ENCODE measurements around the gene ISLR2. TPM values are rescaled to one million over a fixed set of nuclear protein-coding genes. Genes with fewer than 3 reads are reported as not detected.
"Not testable (repeated sequence)": the region's sequence is repeated elsewhere in the genome, so short reads cannot be mapped to it uniquely, and the experiment has no call there.

Gene ISLR2, protein sequence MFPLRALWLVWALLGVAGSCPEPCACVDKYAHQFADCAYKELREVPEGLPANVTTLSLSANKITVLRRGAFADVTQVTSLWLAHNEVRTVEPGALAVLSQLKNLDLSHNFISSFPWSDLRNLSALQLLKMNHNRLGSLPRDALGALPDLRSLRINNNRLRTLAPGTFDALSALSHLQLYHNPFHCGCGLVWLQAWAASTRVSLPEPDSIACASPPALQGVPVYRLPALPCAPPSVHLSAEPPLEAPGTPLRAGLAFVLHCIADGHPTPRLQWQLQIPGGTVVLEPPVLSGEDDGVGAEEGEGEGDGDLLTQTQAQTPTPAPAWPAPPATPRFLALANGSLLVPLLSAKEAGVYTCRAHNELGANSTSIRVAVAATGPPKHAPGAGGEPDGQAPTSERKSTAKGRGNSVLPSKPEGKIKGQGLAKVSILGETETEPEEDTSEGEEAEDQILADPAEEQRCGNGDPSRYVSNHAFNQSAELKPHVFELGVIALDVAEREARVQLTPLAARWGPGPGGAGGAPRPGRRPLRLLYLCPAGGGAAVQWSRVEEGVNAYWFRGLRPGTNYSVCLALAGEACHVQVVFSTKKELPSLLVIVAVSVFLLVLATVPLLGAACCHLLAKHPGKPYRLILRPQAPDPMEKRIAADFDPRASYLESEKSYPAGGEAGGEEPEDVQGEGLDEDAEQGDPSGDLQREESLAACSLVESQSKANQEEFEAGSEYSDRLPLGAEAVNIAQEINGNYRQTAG
- total RNA-seq (2012; rRNA removed): under 0.01 and 0.25 TPM in 2 replicates

DNA sequence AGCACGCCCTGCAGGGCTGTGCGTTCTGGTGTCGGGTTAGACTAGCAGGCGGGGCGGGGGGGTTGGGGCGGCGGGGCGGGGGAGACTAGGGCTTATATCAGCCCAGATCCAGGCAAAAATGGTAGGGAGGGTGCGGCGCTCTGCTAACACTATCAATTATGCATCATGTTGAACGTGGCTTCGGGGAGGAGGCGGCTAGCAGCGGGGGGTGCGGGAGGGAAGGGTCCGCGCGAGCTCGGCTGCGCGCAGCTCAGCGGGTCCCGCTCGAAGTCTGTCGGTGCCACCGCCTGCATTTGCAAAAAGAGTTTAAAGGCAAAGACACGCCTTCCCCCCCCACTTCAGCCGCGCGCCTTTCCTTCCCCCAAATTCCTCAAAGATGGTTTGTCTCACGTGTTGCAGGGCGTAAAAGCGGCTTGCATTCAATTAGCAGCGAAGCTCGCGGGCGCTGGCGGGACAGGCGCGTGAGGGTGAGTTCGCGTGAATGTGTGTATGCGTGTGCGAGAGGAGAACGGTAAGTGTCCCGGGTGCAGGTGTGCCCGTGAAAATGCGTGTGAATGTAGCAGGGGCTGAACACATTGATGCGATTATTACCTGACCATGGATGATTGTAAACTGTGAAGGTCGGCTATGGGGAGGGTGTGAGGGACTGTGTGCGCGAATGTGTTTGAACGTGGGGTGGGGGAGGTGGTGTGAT lies at the start of gene ISLR2:
ISLR2 (plus strand) TSS at position 432 of the 694 bp plus-strand sequence. CDS start 2,169 bp downstream, outside the sequence.
- Histone ChIP-seq H3K9ac (ENCODE audit: low read depth, low read length) (no peak within 1 kb of the TSS), H3K36me3 (ENCODE audit: insufficient read depth, low read length) (no peaks in the 10 kb centered on the region), H3K4me1 (ENCODE audit: control insufficient read depth, insufficient read depth, low read length) (peaks cover 12% of the 10 kb centered on the region), H3K4me2 (ENCODE audit: low read length) (peak within 1 kb of the TSS; percentile 38), H3K27me3 (ENCODE audit: control insufficient read depth, insufficient read depth, low read length) (peaks cover 93% of the 10 kb centered on the region), H3K9me3 (replicated peaks; ENCODE audit: low read length) (peaks cover 3% of the 10 kb centered on the region), H3K4me3 (ENCODE audit: low read length) (no peak within 1 kb of the TSS)

DNA sequence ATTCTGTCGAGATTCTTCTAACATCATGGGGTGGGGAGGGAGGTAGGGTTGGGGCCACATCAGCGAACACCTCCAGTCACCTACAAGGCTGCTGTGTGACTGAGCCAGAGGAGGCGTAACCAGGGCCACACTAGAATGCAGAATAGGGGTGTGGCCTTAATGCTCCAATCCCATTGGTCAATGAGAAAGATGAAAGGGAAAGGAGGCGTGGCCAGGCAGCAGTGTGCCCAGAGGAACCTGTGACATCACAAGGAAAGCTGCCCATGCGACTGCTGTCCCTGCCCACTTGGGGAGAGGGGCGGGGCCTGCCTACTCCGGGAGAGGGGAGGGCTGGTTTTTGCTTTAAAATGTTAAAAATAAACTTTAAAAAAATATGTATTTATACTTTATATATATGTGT lies 47.9 kb upstream of the ISLR2 start, which contains the start of gene GOLGA6A:
GOLGA6A (minus strand) TSS at position 101 of the 400 bp plus-strand sequence; CDS start at position 60, 41 bp downstream.
- H3K36me3 ChIP-seq (ENCODE audit: insufficient read depth, low read length); H3K4me3 ChIP-seq (ENCODE audit: low read length); H3K4me1 ChIP-seq (ENCODE audit: control insufficient read depth, insufficient read depth, low read length); H3K9me3 ChIP-seq (replicated peaks; ENCODE audit: low read length); H3K9ac ChIP-seq (ENCODE audit: low read depth, low read length); H3K27me3 ChIP-seq (ENCODE audit: control insufficient read depth, insufficient read depth, low read length); H3K4me2 ChIP-seq (ENCODE audit: low read length): not testable (repeated sequence)

DNA sequence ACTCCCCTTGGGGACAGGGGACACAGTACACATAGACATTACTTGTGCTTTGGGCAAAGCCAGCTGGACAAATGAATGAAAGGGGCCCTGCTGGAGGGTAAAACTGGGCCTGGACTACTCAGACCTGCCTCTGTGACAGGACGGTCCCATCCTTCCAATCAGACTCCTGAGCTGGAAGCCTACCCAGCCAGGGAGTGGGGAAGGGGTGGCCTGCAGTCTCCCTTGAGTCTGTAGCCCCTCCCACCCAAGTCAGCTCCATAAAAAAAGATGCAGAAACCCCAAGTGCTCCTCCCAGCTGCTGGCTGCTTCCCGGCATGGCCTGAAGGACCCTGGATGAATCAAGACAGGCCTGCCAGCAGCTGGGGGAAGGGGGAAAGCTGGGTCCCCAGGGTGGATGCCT lies 35.8 kb upstream of the ISLR2 start:
- H3K4me3 ChIP-seq (ENCODE audit: low read length); H3K27me3 ChIP-seq (ENCODE audit: control insufficient read depth, insufficient read depth, low read length); H3K9me3 ChIP-seq (replicated peaks; ENCODE audit: low read length); H3K9ac ChIP-seq (ENCODE audit: low read depth, low read length); H3K4me1 ChIP-seq (ENCODE audit: control insufficient read depth, insufficient read depth, low read length); H3K36me3 ChIP-seq (ENCODE audit: insufficient read depth, low read length); H3K4me2 ChIP-seq (ENCODE audit: low read length): not testable (repeated sequence)

DNA sequence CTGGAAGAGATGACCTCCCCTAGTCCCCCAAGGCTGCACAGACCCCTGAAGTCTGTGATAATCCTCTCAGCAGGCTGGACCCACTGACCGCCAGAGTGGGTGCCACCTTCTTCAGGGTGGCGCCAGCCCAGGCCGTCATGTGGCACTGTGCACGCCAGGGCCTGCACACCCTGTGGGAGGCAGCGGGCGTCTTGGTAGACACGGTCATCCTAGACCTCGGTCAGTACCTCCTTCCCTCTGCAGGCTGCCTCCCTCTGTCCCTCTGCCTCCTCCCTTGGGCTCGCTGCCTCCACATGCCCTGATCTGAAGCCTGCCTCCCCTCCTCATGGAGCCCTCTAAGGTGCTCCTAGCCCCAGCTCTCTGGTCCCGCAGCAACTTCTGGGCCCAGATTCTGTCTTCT lies 34.8 kb upstream of the ISLR2 start:
- not testable (repeated sequence) for H3K27me3 ChIP-seq (ENCODE audit: control insufficient read depth, insufficient read depth, low read length); H3K36me3 ChIP-seq (ENCODE audit: insufficient read depth, low read length); H3K4me1 ChIP-seq (ENCODE audit: control insufficient read depth, insufficient read depth, low read length); H3K9ac ChIP-seq (ENCODE audit: low read depth, low read length); H3K4me3 ChIP-seq (ENCODE audit: low read length); H3K4me2 ChIP-seq (ENCODE audit: low read length); H3K9me3 ChIP-seq (replicated peaks; ENCODE audit: low read length)

DNA sequence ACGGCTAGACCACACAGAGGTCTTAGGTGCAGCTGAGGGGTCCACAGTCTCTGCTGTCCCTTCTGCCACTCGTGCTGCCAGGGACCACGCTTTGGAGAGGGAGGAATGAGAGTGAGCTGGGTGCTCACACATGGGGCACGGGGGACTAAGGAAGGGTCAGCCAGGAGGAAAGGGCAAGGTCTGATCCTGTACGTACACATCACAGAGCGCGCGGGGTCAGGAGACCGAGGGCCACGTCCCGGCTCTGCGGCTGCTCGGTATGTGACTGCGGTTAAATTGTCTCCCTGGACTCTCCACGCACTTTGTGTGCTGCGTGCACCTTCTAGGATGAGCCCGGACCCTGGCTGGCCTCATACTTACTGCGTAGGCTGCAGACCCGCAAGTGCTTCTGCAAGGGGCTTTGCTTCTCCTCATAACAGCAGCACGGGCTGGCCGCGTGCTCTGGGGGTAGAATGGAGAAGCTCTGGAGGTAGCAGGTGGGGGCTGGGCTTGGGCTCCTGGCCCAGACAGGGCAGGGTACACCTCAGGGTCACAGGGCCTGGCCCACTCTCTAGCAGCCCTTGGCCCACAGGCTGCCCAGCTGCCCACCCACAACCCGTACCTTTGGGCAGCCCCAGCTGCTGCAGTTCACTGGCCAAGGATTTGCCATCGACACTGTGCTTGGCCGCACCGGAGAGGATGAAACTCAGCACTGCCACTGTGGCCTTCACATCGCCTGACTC lies 33.5 kb upstream of the ISLR2 start:
- H3K9me3 ChIP-seq (replicated peaks; ENCODE audit: low read length); H3K4me2 ChIP-seq (ENCODE audit: low read length); H3K36me3 ChIP-seq (ENCODE audit: insufficient read depth, low read length); H3K9ac ChIP-seq (ENCODE audit: low read depth, low read length); H3K4me1 ChIP-seq (ENCODE audit: control insufficient read depth, insufficient read depth, low read length); H3K4me3 ChIP-seq (ENCODE audit: low read length); H3K27me3 ChIP-seq (ENCODE audit: control insufficient read depth, insufficient read depth, low read length): not testable (repeated sequence)

DNA sequence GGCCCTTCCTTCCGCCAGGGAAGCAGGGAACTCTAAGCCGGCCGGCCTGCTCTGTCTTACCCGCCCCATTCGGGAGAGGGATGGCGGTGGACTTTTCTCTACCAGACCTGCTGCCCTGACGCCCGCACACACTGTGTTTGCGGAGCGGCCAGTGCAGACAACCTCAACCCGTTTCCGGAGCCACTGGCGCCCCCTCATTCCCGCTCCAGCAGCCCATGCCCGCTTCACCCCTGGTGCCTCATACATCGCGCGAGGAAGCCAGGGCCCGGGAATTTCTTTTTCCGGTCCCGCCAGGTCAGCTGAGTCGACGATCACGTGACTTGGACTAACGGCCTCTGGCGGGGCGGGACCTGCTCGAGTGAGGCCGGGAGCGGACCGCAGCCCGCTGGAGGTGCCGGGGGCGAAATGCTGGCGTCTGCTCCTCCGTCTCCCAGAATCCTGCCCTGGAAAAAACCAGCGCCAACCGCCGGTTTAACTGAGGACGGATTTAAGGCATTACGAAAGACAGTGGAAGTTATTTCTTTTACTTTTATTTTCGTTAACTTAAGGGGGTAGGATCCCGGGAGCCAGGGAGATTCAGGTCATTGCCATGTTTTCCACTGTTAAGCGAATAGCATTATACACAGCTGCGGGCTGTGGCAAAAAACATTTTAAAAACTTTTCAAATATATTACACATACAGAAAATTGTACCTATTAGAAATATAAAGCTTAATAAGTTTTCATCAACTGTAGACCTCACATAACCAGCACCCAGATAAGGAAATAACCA lies 30.2 kb upstream of the ISLR2 start:
- not testable (repeated sequence) for H3K9me3 ChIP-seq (replicated peaks; ENCODE audit: low read length); H3K4me1 ChIP-seq (ENCODE audit: control insufficient read depth, insufficient read depth, low read length); H3K36me3 ChIP-seq (ENCODE audit: insufficient read depth, low read length); H3K27me3 ChIP-seq (ENCODE audit: control insufficient read depth, insufficient read depth, low read length)
- Histone ChIP-seq H3K4me3 (ENCODE audit: low read length) (peak overlapping the region; percentile 69), H3K4me2 (ENCODE audit: low read length) (peak overlapping the region; percentile 83), H3K9ac (ENCODE audit: low read depth, low read length) (peak overlapping the region; percentile 78)

DNA sequence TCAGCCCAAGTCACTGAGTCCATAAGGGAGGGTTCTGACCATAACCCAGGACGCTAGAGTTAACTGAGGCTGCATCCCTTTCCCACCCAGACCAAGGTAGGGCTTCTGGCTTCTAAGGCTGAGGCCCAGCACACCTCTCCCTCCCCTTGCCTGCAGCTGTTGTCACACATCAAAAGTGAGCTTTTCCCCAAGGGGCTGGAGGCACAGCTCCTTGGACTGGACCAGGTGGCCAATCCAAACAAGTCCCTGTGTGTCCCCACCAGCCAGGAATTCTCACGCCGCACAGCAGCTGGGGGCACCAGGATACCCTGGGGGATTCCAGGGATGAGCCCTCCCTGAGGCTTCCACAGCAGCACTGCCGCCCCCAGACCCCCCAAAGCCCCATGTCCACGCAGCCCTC lies 22.3 kb upstream of the ISLR2 start:
- Histone ChIP-seq H3K4me2 (ENCODE audit: low read length) (no peak overlapping the region), H3K4me1 (ENCODE audit: control insufficient read depth, insufficient read depth, low read length) (no peaks in the 10 kb centered on the region), H3K9ac (ENCODE audit: low read depth, low read length) (no peak overlapping the region), H3K9me3 (replicated peaks; ENCODE audit: low read length) (no peaks in the 10 kb centered on the region), H3K36me3 (ENCODE audit: insufficient read depth, low read length) (no peaks in the 10 kb centered on the region), H3K27me3 (ENCODE audit: control insufficient read depth, insufficient read depth, low read length) (peaks cover 25% of the 10 kb centered on the region), H3K4me3 (ENCODE audit: low read length) (no peak overlapping the region)

DNA sequence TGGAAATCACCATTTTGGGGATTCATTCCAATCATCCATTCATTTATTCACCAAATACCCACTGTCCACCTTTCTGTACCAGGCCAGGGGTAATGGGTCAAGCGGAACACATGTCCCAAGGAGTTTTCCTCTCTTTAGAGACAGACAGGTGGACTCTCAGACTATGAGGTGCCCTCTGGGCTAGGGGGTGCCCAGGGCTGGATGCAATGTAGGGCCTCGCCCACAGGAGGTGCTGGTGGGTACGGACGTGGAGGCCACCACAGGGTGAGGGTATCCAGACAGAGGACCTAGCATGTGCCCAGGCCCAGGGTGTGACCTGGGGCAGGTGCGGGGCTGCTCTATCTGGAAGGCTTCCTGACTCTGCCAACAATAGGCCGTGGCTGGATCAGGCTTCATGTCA lies 21.8 kb upstream of the ISLR2 start:
- not testable (repeated sequence) for H3K4me1 ChIP-seq (ENCODE audit: control insufficient read depth, insufficient read depth, low read length); H3K4me3 ChIP-seq (ENCODE audit: low read length); H3K4me2 ChIP-seq (ENCODE audit: low read length); H3K9ac ChIP-seq (ENCODE audit: low read depth, low read length); H3K9me3 ChIP-seq (replicated peaks; ENCODE audit: low read length); H3K36me3 ChIP-seq (ENCODE audit: insufficient read depth, low read length)
- peaks cover 25% of the 10 kb centered on the region for H3K27me3 ChIP-seq (ENCODE audit: control insufficient read depth, insufficient read depth, low read length)

DNA sequence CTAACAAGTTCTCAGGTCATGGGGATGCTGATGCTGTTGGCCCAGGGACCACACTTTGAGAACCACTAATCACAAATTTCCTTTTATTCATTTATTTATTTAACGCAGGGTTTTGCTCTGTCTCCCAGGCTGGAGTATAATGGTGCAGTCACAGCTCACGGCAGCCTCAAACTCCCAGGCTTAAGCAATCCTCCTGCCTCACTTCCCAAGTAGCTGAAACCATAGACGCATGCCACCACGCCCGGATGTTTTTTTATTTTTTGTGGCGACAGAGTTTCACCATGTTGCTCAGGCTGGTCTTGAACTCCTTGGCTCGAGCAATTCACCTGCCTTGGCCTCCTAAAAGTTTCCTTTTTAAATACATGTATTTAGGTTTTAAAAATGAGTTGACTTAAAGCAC lies 20.7 kb upstream of the ISLR2 start:
- Histone ChIP-seq H3K36me3 (ENCODE audit: insufficient read depth, low read length) (no peaks in the 10 kb centered on the region), H3K27me3 (ENCODE audit: control insufficient read depth, insufficient read depth, low read length) (peaks cover 31% of the 10 kb centered on the region), H3K4me2 (ENCODE audit: low read length) (no peak overlapping the region), H3K9ac (ENCODE audit: low read depth, low read length) (no peak overlapping the region), H3K9me3 (replicated peaks; ENCODE audit: low read length) (no peaks in the 10 kb centered on the region), H3K4me1 (ENCODE audit: control insufficient read depth, insufficient read depth, low read length) (no peaks in the 10 kb centered on the region), H3K4me3 (ENCODE audit: low read length) (no peak overlapping the region)

DNA sequence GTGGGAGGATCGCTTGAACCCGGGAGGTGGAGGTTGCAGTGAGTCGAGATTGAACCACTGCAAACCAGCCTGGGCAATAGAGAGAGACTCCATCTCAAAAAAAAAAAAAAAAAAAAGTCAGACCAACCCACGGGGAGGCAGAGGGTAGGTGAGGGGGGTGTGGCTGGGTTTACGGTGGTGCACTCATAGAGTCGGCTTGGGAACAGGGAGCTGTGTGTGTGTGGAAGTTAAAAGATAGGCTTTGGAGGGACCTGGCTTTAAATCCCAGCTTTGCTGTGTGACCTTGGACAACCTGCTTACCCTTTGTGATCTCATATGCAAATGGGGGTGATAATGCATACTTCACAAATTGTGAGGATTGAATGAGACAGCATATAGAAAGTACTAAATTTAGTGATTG lies 10.0 kb upstream of the ISLR2 start:
- H3K4me1 ChIP-seq (ENCODE audit: control insufficient read depth, insufficient read depth, low read length): no peaks in the 10 kb centered on the region
- peaks cover 60% of the 10 kb centered on the region for H3K27me3 ChIP-seq (ENCODE audit: control insufficient read depth, insufficient read depth, low read length)
- no peaks in the 10 kb centered on the region for H3K9me3 ChIP-seq (replicated peaks; ENCODE audit: low read length)

More for the DNA sequence above, 10.0 kb upstream of the ISLR2 start:
- Histone ChIP-seq H3K4me3 (ENCODE audit: low read length) (no peak overlapping the region), H3K9ac (ENCODE audit: low read depth, low read length) (no peak overlapping the region), H3K4me2 (ENCODE audit: low read length) (no peak overlapping the region), H3K36me3 (ENCODE audit: insufficient read depth, low read length) (no peaks in the 10 kb centered on the region)

Data from skeletal muscle satellite cell (primary cell).